Mesenchymal stem cell (in vitro differentiated cells and primary cell): ENCODE measurements around the gene IFIT2.
A peak's percentile ranks its signal among the peaks of the same experiment; 100 is the strongest.

Experiments used
- DNase-seq: peaks from one replicate; pipeline ENCODE4 v3.0.0-alpha.2; 2013
- H2AFZ ChIP-seq: one replicate; pipeline ENCODE4 v1.6.1; 2013; ENCODE audit warnings: low read depth, mild to moderate bottlenecking, control low read depth, inconsistent platforms, low read length, moderate library complexity
- H2AK5ac ChIP-seq: 2 replicates; pipeline ENCODE4 v1.6.1; 2013; ENCODE audit warnings: low read length, moderate library complexity, mild to moderate bottlenecking, inconsistent platforms; ENCODE audit not compliant: severe bottlenecking
- H2BK120ac ChIP-seq: one replicate; pipeline ENCODE4 v1.6.1; 2013; ENCODE audit warnings: low read depth, mild to moderate bottlenecking, inconsistent platforms, low read length, moderate library complexity
- H2BK12ac ChIP-seq, 2 experiments: one replicate each; pipeline ENCODE4 v1.6.1; 2013; ENCODE audit warnings: inconsistent platforms in 2 of 2, low read length in 2 of 2, mild to moderate bottlenecking in 2 of 2, moderate library complexity in 2 of 2, control low read depth in 1 of 2
- H2BK15ac ChIP-seq: one replicate; pipeline ENCODE4 v1.6.1; 2013; ENCODE audit warnings: mild to moderate bottlenecking, low read depth, inconsistent platforms; ENCODE audit not compliant: poor library complexity, severe bottlenecking
- H2BK5ac ChIP-seq: 2 replicates; pipeline ENCODE4 v1.6.1; 2013; ENCODE audit warnings: low read depth, mild to moderate bottlenecking, low read length, control low read depth, inconsistent platforms; ENCODE audit not compliant: poor library complexity, severe bottlenecking
- H3K14ac ChIP-seq, 2 experiments: one replicate each; pipeline ENCODE4 v1.6.1; 2013; ENCODE audit warnings: inconsistent platforms in 2 of 2, low read length in 2 of 2, control low read depth in 1 of 2, mild to moderate bottlenecking in 1 of 2, moderate library complexity in 1 of 2
- H3K18ac ChIP-seq, 2 experiments: one replicate each; pipeline ENCODE4 v1.6.1; 2013; ENCODE audit warnings: inconsistent platforms in 2 of 2, low read length in 2 of 2, control low read depth in 1 of 2, low read depth in 1 of 2, mild to moderate bottlenecking in 1 of 2
- H3K23ac ChIP-seq, 2 experiments: one replicate each; pipeline ENCODE4 v1.6.1; 2013; ENCODE audit warnings: inconsistent platforms in 2 of 2, low read length in 2 of 2, mild to moderate bottlenecking in 2 of 2, moderate library complexity in 2 of 2, control low read depth in 1 of 2
- H3K27ac ChIP-seq: 2 replicates; pipeline ENCODE4 v1.5.1; 2013; ENCODE audit warnings: mild to moderate bottlenecking, moderate library complexity, low read length, control low read depth, inconsistent platforms; ENCODE audit not compliant: poor library complexity, severe bottlenecking
- H3K27me3 ChIP-seq, 2 experiments: 2 replicates each; pipeline versions ENCODE4 v1.6.1 to v1.7.0; 2013; ENCODE audit warnings: low read length in 2 of 2, mild to moderate bottlenecking in 2 of 2, moderate library complexity in 2 of 2, control low read depth in 1 of 2, inconsistent platforms in 1 of 2; ENCODE audit not compliant: control insufficient read depth in 1 of 2, insufficient read depth in 1 of 2
- H3K36me3 ChIP-seq, 2 experiments: 2 replicates each; pipeline versions ENCODE4 v1.6.1 to v1.7.0; 2013; ENCODE audit warnings: low read length in 2 of 2, control low read depth in 1 of 2, inconsistent platforms in 1 of 2, low read depth in 1 of 2, mild to moderate bottlenecking in 1 of 2; ENCODE audit not compliant: insufficient read depth in 2 of 2, control insufficient read depth in 1 of 2
- H3K4ac ChIP-seq, 2 experiments: one replicate each; pipeline ENCODE4 v1.6.1; 2013; ENCODE audit warnings: inconsistent platforms in 2 of 2, low read length in 2 of 2, mild to moderate bottlenecking in 2 of 2, moderate library complexity in 2 of 2, control low read depth in 1 of 2, low read depth in 1 of 2
- H3K4me1 ChIP-seq: 2 replicates; pipeline ENCODE4 v1.6.1; 2013; ENCODE audit warnings: low read depth, low read length, control low read depth; ENCODE audit not compliant: control insufficient read depth, insufficient read depth
- H3K4me2 ChIP-seq: 2 replicates; pipeline ENCODE4 v1.6.1; 2013; ENCODE audit warnings: low read length, mild to moderate bottlenecking, inconsistent platforms; ENCODE audit not compliant: poor library complexity, severe bottlenecking
- H3K4me3 ChIP-seq, 2 experiments: 2 replicates each; pipeline versions ENCODE4 v1.5.1 to v1.7.0; 2013; ENCODE audit warnings: low read length in 2 of 2, mild to moderate bottlenecking in 2 of 2, control low read depth in 1 of 2, low read depth in 1 of 2; ENCODE audit not compliant: insufficient read depth in 1 of 2
- H3K79me1 ChIP-seq: replicated peaks from 2 replicates; pipeline ENCODE4 v1.6.1; 2013; ENCODE audit warnings: mild to moderate bottlenecking, control low read depth, low read length, inconsistent platforms; ENCODE audit not compliant: poor library complexity, severe bottlenecking
- H3K9ac ChIP-seq: 2 replicates; pipeline ENCODE4 v1.7.0; 2013; ENCODE audit warnings: mild to moderate bottlenecking, low read length, moderate library complexity
- H3K9me3 ChIP-seq: 2 replicates; pipeline ENCODE4 v1.7.0; 2013; ENCODE audit warnings: mild to moderate bottlenecking, low read length; ENCODE audit not compliant: control insufficient read depth
- H4K8ac ChIP-seq: one replicate; pipeline ENCODE4 v1.6.1; 2013; ENCODE audit warnings: inconsistent platforms, mild to moderate bottlenecking, low read length, moderate library complexity
- H4K91ac ChIP-seq: one replicate; pipeline ENCODE4 v1.6.1; 2013; ENCODE audit warnings: mild to moderate bottlenecking, low read length, inconsistent platforms
- WGBS: methylation state at CpG from one replicate; pipeline ENCODE4 v1.1.7; 2013; ENCODE audit warnings: mixed read lengths; 5-methylcytosine and 5-hydroxymethylcytosine counted together

Gene IFIT2

DNA sequence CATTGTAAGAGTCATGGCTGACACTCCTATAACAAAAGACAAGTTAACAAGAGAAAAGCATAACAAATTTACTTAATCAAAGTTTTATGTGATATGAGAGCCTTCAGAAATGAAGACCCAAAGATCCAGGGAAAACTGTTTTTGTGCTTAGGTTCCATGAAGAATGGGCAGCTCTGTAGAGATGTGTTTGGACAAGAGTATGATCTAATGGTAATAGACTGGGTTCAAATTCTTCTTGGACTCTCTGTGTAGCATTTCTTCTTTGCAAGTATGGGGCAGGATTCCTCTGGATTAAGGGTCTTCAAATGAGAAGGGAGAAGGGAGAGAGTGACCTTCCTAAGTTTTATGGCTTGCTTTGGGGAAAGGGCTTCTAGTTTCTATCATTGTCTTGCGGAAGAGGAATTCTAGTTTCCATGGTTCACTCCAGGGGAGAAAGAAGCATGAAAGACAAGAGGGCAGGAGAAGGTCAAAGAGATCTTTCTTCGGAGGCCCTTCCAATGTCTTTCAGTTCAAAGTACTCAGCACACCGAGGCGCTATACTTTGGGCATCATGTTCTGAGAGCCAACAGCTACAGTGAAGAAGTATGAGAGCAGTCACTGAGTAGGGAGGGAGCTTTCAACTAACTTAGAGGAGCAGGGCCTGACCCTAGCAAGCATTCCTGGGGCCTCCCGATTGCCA lies 41.4 kb downstream of the IFIT2 start:
- H3K4ac ChIP-seq: no peak overlapping the region
- H4K8ac ChIP-seq: no peak overlapping the region
- no peak overlapping the region for H3K18ac ChIP-seq
- no peak overlapping the region for H3K4me2 ChIP-seq
- H2BK15ac ChIP-seq: no peak overlapping the region
- H3K9ac ChIP-seq: peak overlapping the region; percentile 31
- H2AK5ac ChIP-seq: peak overlapping the region; percentile 77
- no peak overlapping the region for H3K14ac ChIP-seq
- H3K79me1 ChIP-seq: peaks cover 9% of the 10 kb centered on the region
- H3K9me3 ChIP-seq: no peaks in the 10 kb centered on the region
- H3K4me3 ChIP-seq: no peak overlapping the region
- no peak for DNase-seq
- peaks cover 6% of the 10 kb centered on the region for H3K4me1 ChIP-seq
- 86% methylated on average over 5 of the region's 5 CpGs for WGBS
- H2BK120ac ChIP-seq: no peak overlapping the region
- H2BK12ac ChIP-seq: no peak overlapping the region
- no peak overlapping the region for H2BK5ac ChIP-seq
- no peak overlapping the region for H4K91ac ChIP-seq
- no peak overlapping the region for H2AFZ ChIP-seq
- H3K27ac ChIP-seq: no peak overlapping the region
- H3K36me3 ChIP-seq: peaks cover 2 to 38% of the 10 kb centered on the region in 2 experiments
- H3K23ac ChIP-seq: no peak overlapping the region
- no peaks in the 10 kb centered on the region for H3K27me3 ChIP-seq

DNA sequence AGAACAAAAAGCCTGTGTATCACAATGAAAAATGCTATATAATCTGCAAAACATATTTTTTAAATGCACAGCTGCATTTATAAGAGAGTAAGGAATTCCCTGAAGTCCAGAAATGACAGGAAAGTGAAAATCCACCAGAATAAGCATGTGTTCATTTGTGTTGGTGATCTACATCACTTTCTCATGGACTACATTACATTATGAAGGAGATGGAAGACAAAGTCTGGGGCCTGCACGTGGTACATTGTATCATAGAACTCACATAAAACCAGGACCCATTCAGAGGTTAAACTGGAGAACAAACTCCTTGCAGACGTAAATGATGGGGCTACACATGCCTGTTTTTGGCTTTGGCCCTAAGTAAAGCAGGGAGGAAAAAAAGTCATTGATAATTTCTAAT lies 42.3 kb downstream of the IFIT2 start:
- Histone ChIP-seq H3K4me2 (no peak overlapping the region), H2AK5ac (no peak overlapping the region), H2BK12ac (no peak overlapping the region), H3K9me3 (no peaks in the 10 kb centered on the region), H2BK5ac (no peak overlapping the region), H2BK120ac (no peak overlapping the region), H4K91ac (no peak overlapping the region), H4K8ac (no peak overlapping the region), H3K4me1 (peaks cover 6% of the 10 kb centered on the region), H3K27ac (no peak overlapping the region), H3K4ac (no peak overlapping the region), H3K27me3 (no peaks in the 10 kb centered on the region), H3K18ac (no peak overlapping the region), H3K79me1 (peaks cover 6% of the 10 kb centered on the region), H2BK15ac (no peak overlapping the region), H3K36me3 (peaks cover 2 to 29% of the 10 kb centered on the region in 2 experiments), H3K14ac (no peak overlapping the region), H3K23ac (no peak overlapping the region), H3K9ac (no peak overlapping the region), H2AFZ (no peak overlapping the region), H3K4me3 (no peak overlapping the region)
- WGBS: 88% methylated on average over 2 of the region's 2 CpGs
- no peak for DNase-seq

DNA sequence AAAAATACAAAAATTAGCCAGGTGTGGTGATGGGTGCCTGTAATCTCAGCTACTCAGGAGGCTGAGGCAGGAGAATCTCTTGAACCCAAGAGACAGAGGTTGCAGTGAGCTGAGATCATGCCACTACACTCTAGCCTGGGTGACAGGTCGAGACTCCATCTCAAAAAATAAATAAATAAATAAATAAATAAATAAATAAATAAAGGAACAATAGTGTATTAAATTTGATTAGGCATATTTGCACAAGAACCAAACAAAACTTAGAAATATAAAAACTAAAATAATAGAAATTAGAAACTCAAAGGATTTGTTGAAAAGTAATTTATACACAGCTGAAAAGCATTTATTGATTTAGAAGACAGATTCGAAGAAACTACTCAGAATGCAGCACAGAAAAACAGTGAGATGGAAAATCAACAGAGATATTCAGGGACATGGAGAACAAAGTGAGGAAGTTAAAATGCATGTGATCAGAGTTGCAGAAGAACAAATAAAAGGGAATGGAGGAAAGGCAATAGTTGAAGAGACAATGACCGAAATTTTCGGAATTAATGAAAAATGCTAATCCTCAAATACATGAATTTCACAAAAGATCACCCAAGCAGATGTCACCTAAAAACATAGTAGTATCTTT lies 43.6 kb downstream of the IFIT2 start:
- H3K27me3 ChIP-seq: no peaks in the 10 kb centered on the region
- H2BK15ac ChIP-seq: no peak overlapping the region
- H3K27ac ChIP-seq: no peak overlapping the region
- 100% methylated on average over 1 of the region's 4 CpGs for WGBS
- H3K14ac ChIP-seq: no peak overlapping the region
- H3K9me3 ChIP-seq: no peaks in the 10 kb centered on the region
- H4K91ac ChIP-seq: no peak overlapping the region
- no peak overlapping the region for H3K4ac ChIP-seq
- no peak overlapping the region for H3K18ac ChIP-seq
- H4K8ac ChIP-seq: no peak overlapping the region
- no peak overlapping the region for H2AFZ ChIP-seq
- H3K36me3 ChIP-seq: peaks cover 2 to 18% of the 10 kb centered on the region in 2 experiments
- H3K9ac ChIP-seq: no peak overlapping the region
- H2BK5ac ChIP-seq: no peak overlapping the region
- H3K79me1 ChIP-seq: peaks cover 3% of the 10 kb centered on the region
- H3K4me3 ChIP-seq: no peak overlapping the region
- H3K23ac ChIP-seq: no peak overlapping the region
- no peak for DNase-seq
- H2AK5ac ChIP-seq: no peak overlapping the region
- H2BK12ac ChIP-seq: no peak overlapping the region
- no peak overlapping the region for H2BK120ac ChIP-seq
- H3K4me1 ChIP-seq: peaks cover 10% of the 10 kb centered on the region
- no peak overlapping the region for H3K4me2 ChIP-seq

GRCh38 chr10:89346405-89347254 lies 44.8 kb downstream of the IFIT2 start:
- H3K79me1 ChIP-seq: no peaks in the 10 kb centered on the region
- no peak overlapping the region for H2BK5ac ChIP-seq
- H3K4ac ChIP-seq: no peak overlapping the region
- H3K9me3 ChIP-seq: no peaks in the 10 kb centered on the region
- H3K27me3 ChIP-seq: no peaks in the 10 kb centered on the region
- peaks cover 9% of the 10 kb centered on the region for H3K4me1 ChIP-seq
- no peak overlapping the region for H2BK120ac ChIP-seq
- no peak for DNase-seq
- H2AK5ac ChIP-seq: peak overlapping the region; percentile 19
- WGBS: 95% methylated on average over 4 of the region's 4 CpGs
- no peak overlapping the region for H2AFZ ChIP-seq
- no peak overlapping the region for H4K8ac ChIP-seq
- no peak overlapping the region for H3K9ac ChIP-seq
- no peak overlapping the region for H3K14ac ChIP-seq
- H3K27ac ChIP-seq: no peak overlapping the region
- no peak overlapping the region for H3K18ac ChIP-seq
- no peak overlapping the region for H2BK15ac ChIP-seq
- no peak overlapping the region for H2BK12ac ChIP-seq
- no peak overlapping the region for H4K91ac ChIP-seq
- H3K4me2 ChIP-seq: no peak overlapping the region
- H3K23ac ChIP-seq: no peak overlapping the region
- H3K36me3 ChIP-seq: peaks cover 0 to 7% of the 10 kb centered on the region in 2 experiments
- H3K4me3 ChIP-seq: no peak overlapping the region
